GM19463 (cell line): ENCODE results near the gene ZNF423.

Experiments used
- ATAC-seq: cut with Tn5 transposase; IDR thresholded peaks from one replicate; pipeline ENCODE4 v1.9.1; 2021; ENCODE audit warnings: mild to moderate bottlenecking, moderate library complexity; ENCODE audit not compliant: unreplicated experiment

ZNF423 gene

GRCh38 chr16:49674351-49674851 is 181.5 kb downstream of the ZNF423 start:
- ATAC-seq: no peak

GRCh38 chr16:49673442-49673841 is 182.5 kb downstream of the ZNF423 start:
- no peak for ATAC-seq

- no peak for ATAC-seq
Observed at GRCh38 chr16:49672753-49673152, 183.2 kb downstream of the ZNF423 start.

- no peak for ATAC-seq
Observed at GRCh38 chr16:49671333-49671732, 184.6 kb downstream of the ZNF423 start.

GRCh38 chr16:49670627-49671026 is 185.3 kb downstream of the ZNF423 start:
- ATAC-seq: no peak

- ATAC-seq: no peak
Observed at GRCh38 chr16:49665482-49666230, 190.3 kb downstream of the ZNF423 start.

- ATAC-seq: no peak
Observed at GRCh38 chr16:49664221-49665215, 191.4 kb downstream of the ZNF423 start.

- no peak for ATAC-seq
Observed at GRCh38 chr16:49663081-49664065, 192.5 kb downstream of the ZNF423 start.

- ATAC-seq: no peak
Observed at GRCh38 chr16:49662569-49662968, 193.3 kb downstream of the ZNF423 start.

GRCh38 chr16:49661465-49662187 is 194.3 kb downstream of the ZNF423 start:
- ATAC-seq: no peak

GRCh38 chr16:49660626-49661025 is 195.3 kb downstream of the ZNF423 start:
- no peak for ATAC-seq

- ATAC-seq: no peak
Observed at GRCh38 chr16:49659356-49659755, 196.6 kb downstream of the ZNF423 start.

GRCh38 chr16:49658531-49658930 is 197.4 kb downstream of the ZNF423 start:
- ATAC-seq: no peak

- ATAC-seq: no peak
Observed at GRCh38 chr16:49657736-49658465, 198.0 kb downstream of the ZNF423 start.

GRCh38 chr16:49654425-49654824 is 201.5 kb downstream of the ZNF423 start:
- ATAC-seq: no peak

GRCh38 chr16:49653577-49653976 is 202.3 kb downstream of the ZNF423 start:
- ATAC-seq: no peak

GRCh38 chr16:49653173-49653570 is 202.7 kb downstream of the ZNF423 start:
- ATAC-seq: no peak

GRCh38 chr16:49652456-49653172 is 203.3 kb downstream of the ZNF423 start:
- ATAC-seq: no peak
